PC-3 (cell line): ENCODE data around the gene EHHADH.

Experiments
- EZH2 ChIP-seq: fragments of 300-600 bp; sonication (generic); IDR thresholded peaks from one replicate; pipeline ENCODE4 v1.6.1; 2017; ENCODE audit warnings: antibody characterized with exemption, mild to moderate bottlenecking, low read length; ENCODE audit not compliant: unreplicated experiment
- EZH2phosphoT487 ChIP-seq: fragments of 300-600 bp; sonication (generic); IDR thresholded peaks from 2 replicates; pipeline ENCODE4 v1.6.1; 2018; ENCODE audit warnings: mild to moderate bottlenecking, antibody characterized with exemption, low read length, borderline replicate concordance
- TF ChIP-seq, protein P1 (sequence below): fragments of 300-600 bp; sonication (generic); conservative IDR thresholded peaks from 2 replicates; pipeline ENCODE4 v1.5.1; 2017; ENCODE audit warnings: antibody characterized with exemption, low read depth, mild to moderate bottlenecking, low read length

DNA sequence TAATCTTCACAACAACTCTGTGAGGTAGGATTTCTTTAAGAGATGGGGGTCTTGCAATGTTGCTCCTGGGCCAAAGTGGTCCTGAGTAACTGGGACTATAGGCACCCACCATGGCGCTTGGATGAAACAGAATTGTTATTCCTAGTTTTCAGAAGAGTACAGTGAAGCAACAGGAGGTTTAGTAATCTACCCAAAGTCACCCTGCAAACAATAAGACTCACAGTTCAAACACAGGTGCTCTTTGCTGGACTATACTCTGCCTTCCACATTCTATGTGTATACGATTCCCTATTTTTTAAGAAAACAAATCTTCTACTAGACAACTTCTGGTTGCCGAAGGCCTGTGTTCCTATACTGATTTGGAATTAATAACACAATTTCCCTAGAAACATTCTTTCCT is 109.1 kb downstream of the EHHADH start:
- TF ChIP-seq, protein P1, sequence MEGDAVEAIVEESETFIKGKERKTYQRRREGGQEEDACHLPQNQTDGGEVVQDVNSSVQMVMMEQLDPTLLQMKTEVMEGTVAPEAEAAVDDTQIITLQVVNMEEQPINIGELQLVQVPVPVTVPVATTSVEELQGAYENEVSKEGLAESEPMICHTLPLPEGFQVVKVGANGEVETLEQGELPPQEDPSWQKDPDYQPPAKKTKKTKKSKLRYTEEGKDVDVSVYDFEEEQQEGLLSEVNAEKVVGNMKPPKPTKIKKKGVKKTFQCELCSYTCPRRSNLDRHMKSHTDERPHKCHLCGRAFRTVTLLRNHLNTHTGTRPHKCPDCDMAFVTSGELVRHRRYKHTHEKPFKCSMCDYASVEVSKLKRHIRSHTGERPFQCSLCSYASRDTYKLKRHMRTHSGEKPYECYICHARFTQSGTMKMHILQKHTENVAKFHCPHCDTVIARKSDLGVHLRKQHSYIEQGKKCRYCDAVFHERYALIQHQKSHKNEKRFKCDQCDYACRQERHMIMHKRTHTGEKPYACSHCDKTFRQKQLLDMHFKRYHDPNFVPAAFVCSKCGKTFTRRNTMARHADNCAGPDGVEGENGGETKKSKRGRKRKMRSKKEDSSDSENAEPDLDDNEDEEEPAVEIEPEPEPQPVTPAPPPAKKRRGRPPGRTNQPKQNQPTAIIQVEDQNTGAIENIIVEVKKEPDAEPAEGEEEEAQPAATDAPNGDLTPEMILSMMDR = no peak
- TF ChIP-seq EZH2phosphoT487 (no peak), EZH2 (no peak)
